K562 (cell line): ENCODE data around the gene WLS. TPM values are rescaled to one million over a fixed set of nuclear protein-coding genes. Genes with fewer than 3 reads are reported as not detected.

Experiments
- ATAC-seq: fragments of 200-7000 bp; cut with Tn5 transposase; 3 replicates; pipeline ENCODE4 v1.9.1; 2020; ENCODE audit warnings: moderate library complexity
- BruUV-seq: library from RNA; stranded (reverse); fragments of 400-500 nt; replicated peaks from 2 replicates; lab custom pipeline; 2021; lab: Mats Ljungman, UMichigan
- CTCF ChIA-PET: fragments of 300-600 bp; formaldehyde crosslinking; extraction: SDS; loops from one replicate; lab custom pipeline; 2021; ENCODE audit warnings: low intra/inter-chr PET ratio; lab: Yijun Ruan, JAX
- POLR2A ChIA-PET: fragments of 300-600, 350-650 bp; sonication (Branson Sonifier 250); formaldehyde crosslinking; extraction: SDS; loops from one replicate; lab custom pipeline; 2021; ENCODE audit warnings: antibody characterized with exemption, inconsistent platforms; lab: Yijun Ruan, JAX
- DNase-seq, 4 experiments: peaks; one replicate each; pipeline versions ENCODE4 v3.0.0 to v3.0.0-alpha.2; 2011 to 2018; ENCODE audit warnings: low spot score in 3 of 4, mixed read lengths in 3 of 4; ENCODE audit errors: extremely low read depth in 1 of 4
- FAIRE-seq: peaks from 2 replicates; lab custom pipeline; 2011; peaks lifted over from hg19 to GRCh38; lab: Jason Lieb, UNC
- H2AFZ ChIP-seq: 2 replicates; pipeline ENCODE4 v1.6.0; 2011; ENCODE audit warnings: low read depth, low read length, control low read depth, inconsistent platforms
- H3K27ac ChIP-seq: fragments of 200-600 bp; 3 replicates; pipeline ENCODE4 v1.8.0; 2011; ENCODE audit warnings: low read depth, mild to moderate bottlenecking, control low read depth, inconsistent platforms, low read length, moderate library complexity, mixed read lengths; ENCODE audit errors: extremely low read depth
- H3K27me3 ChIP-seq, 2 experiments: fragments of 300-600 bp in 1 of 2; 2 replicates in 1 of 2; 3 replicates in 1 of 2; pipeline versions ENCODE4 v1.6.0 to v1.8.0; 2011; ENCODE audit warnings: inconsistent platforms in 2 of 2, low read length in 2 of 2, mild to moderate bottlenecking in 1 of 2, mixed read lengths in 1 of 2, moderate library complexity in 1 of 2; ENCODE audit not compliant: control insufficient read depth in 2 of 2, insufficient read depth in 2 of 2
- H3K36me3 ChIP-seq: fragments of 300-600 bp; 3 replicates; pipeline ENCODE4 v1.8.0; 2011; ENCODE audit warnings: mild to moderate bottlenecking, low read length, inconsistent platforms; ENCODE audit not compliant: control insufficient read depth, insufficient read depth
- H3K4me1 ChIP-seq, 2 experiments: fragments of 200-600 bp in 1 of 2; replicated peaks in 1 of 2; 2 replicates in 1 of 2; 3 replicates in 1 of 2; pipeline versions ENCODE4 v1.5.1 to v1.8.0; 2011; ENCODE audit warnings: inconsistent platforms in 2 of 2, low read length in 2 of 2, mild to moderate bottlenecking in 1 of 2, mixed read lengths in 1 of 2, moderate library complexity in 1 of 2; ENCODE audit not compliant: control insufficient read depth in 2 of 2, insufficient read depth in 2 of 2
- H3K4me2 ChIP-seq: 2 replicates; pipeline ENCODE4 v1.6.1; 2011; ENCODE audit warnings: low read length, control low read depth, inconsistent platforms, mixed read lengths; ENCODE audit not compliant: insufficient read depth
- H3K4me3 ChIP-seq: fragments of 200-600 bp; sonication (generic), shearing (Covaris generic); 2 replicates; pipeline ENCODE4 v1.5.1; 2016; ENCODE audit warnings: control low read depth, inconsistent platforms
- H3K79me2 ChIP-seq: fragments of 200-600 bp; 3 replicates; pipeline ENCODE4 v1.8.0; 2011; ENCODE audit warnings: low read length, inconsistent platforms; ENCODE audit not compliant: control insufficient read depth, insufficient read depth
- H3K9ac ChIP-seq, 2 experiments: 2 replicates each; pipeline versions ENCODE4 v1.6.0 to v1.6.1; 2011; ENCODE audit warnings: low read depth in 2 of 2, low read length in 2 of 2, control low read depth in 1 of 2, inconsistent platforms in 1 of 2, mild to moderate bottlenecking in 1 of 2, mixed read lengths in 1 of 2; ENCODE audit not compliant: insufficient read depth in 1 of 2
- H3K9me1 ChIP-seq: one replicate; pipeline ENCODE4 v1.6.0; 2011; ENCODE audit warnings: inconsistent platforms, mild to moderate bottlenecking, low read length, moderate library complexity; ENCODE audit not compliant: control insufficient read depth, insufficient read depth
- H3K9me3 ChIP-seq: replicated peaks from 2 replicates; pipeline ENCODE4 v1.5.1; 2011; ENCODE audit warnings: low read depth, low read length, inconsistent platforms; ENCODE audit not compliant: control insufficient read depth, insufficient read depth
- H4K20me1 ChIP-seq: replicated peaks from 2 replicates; pipeline ENCODE4 v1.6.1; 2011; ENCODE audit warnings: low read length, inconsistent platforms, mixed read lengths; ENCODE audit not compliant: control insufficient read depth, insufficient read depth
- ADNP ChIP-seq: fragments of 200-800 bp; sonication (Bioruptor generic); IDR thresholded peaks from 2 replicates; pipeline ENCODE4 v1.6.1; 2016; ENCODE audit warnings: missing genetic modification characterization, missing compliant biosample characterization
- E2F4 ChIP-seq: sonication (generic); formaldehyde crosslinking; IDR thresholded peaks from 2 replicates; pipeline ENCODE4 v1.8.0; 2022; ENCODE audit warnings: mild to moderate bottlenecking, low read depth, missing genetic modification reagents
- LARP7 ChIP-seq: fragments of 450-650 bp; IDR thresholded peaks from 2 replicates; pipeline ENCODE4 v1.6.1; 2016
- NFE2 ChIP-seq: IDR thresholded peaks from 2 replicates; pipeline ENCODE4 v1.6.1; 2014; ENCODE audit warnings: antibody characterized with exemption, low read depth
- SMARCB1 ChIP-seq: IDR thresholded peaks from 2 replicates; pipeline ENCODE4 v1.6.1; 2011; ENCODE audit warnings: improper control_type of control experiment, low read depth; ENCODE audit not compliant: insufficient read length
- ZEB2 ChIP-seq: fragments of 450-650 bp; IDR thresholded peaks from 2 replicates; pipeline ENCODE4 v1.6.1; 2016
- ZNF655 ChIP-seq: fragments of 250-450 bp; sonication (Bioruptor Pico); IDR thresholded peaks from 2 replicates; pipeline ENCODE4 v1.5.0; 2021
- ZSCAN29 ChIP-seq: fragments of 450-650 bp; IDR thresholded peaks from 2 replicates; pipeline ENCODE4 v1.6.1; 2017
- WGBS: fragments of 100-300 bp; shearing (Covaris generic); methylation state at CpG from one replicate; pipeline ENCODE4 v1.1.6; 2016; ENCODE audit warnings: low coverage, mixed read lengths; ENCODE audit not compliant: insufficient coverage; ENCODE audit errors: missing lambda C conversion rate; 5-methylcytosine and 5-hydroxymethylcytosine counted together
- in situ Hi-C: fragments of 300-500 bp; cut with MboI; formaldehyde crosslinking; loops from 4 replicates; pipeline ENCODE4 v1.15.0; 2018; ENCODE audit warnings: inconsistent platforms, mixed read lengths
- intact Hi-C: fragments of 100-400 bp; cut with micrococcal nuclease; formaldehyde crosslinking; loops from 2 replicates; pipeline ENCODE4 v1.14.2; 2022
- polyA plus RNA-seq, 8 experiments: library from polyadenylated mRNA; depleted of rRNA in 4 of 8; stranded (reverse) in 5 of 8; unstranded in 3 of 8; fragments of >200 nt; fragmentation: Nextera tagmentation in 2 of 8; fragmentation: Illumina TruSeq in 1 of 8; extraction: Ambion mirVana in 2 of 8; extraction: Trizol in 1 of 8; gene quantifications; 2 replicates each; pipeline versions ENCODE4 v1.2.1 to v1.2.3, GENCODE V29; 2011 to 2014; ENCODE audit warnings: inconsistent platforms in 1 of 8, missing spikeins in 1 of 8
- total RNA-seq, 7 experiments: library from RNA; depleted of rRNA in 6 of 7; stranded (reverse); fragments of >200 nt in 6 of 7; fragmentation: Illumina TruSeq in 2 of 7; extraction: Trizol in 2 of 7; gene quantifications; 2 replicates each; pipeline versions ENCODE4 v1.2.1 to v1.2.3, GENCODE V29; 2011 to 2021; ENCODE audit warnings: low replicate concordance in 1 of 7

The WLS gene
- total and polyA plus RNA-seq, 9 of the 15 experiments (the other 6 are each of a cell fraction or from before 2014, with no cell fraction given), result 0.47 TPM; not detected in 8

DNA sequence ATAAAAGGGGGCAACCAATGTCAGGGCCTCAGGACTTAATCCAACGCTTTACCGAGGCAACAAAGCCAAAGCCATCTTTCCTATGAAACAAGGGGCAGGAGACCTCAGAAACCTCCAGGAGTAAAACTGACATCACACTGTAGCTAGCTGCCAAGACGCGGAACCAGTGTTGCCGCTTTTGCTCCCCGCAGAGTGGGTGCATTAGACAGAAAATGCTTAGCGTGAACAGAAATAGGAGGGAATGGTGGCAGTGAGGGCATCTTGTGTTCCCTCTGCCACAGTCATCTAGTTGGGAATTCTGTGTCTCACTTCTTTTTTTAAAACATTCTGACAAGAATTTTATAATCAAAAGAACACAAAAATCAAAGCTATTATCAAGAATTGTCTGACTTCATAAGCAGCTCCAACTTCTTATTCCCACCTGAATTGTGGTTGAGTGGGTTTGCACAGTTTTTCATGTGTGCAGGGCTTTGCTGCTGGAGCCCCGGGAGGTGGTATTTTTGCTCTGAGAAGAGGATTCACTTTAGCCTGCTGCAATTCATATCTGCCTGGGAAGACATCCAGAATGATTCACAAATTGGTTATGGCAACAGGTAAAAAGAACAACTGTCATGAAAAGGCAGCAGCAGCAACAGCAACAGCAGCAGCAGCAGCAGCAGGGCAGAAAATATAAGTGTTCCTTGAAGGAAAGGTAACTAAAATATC lies 99.7 kb downstream of the WLS start (continued):
- no peak for TF ChIP-seq ZNF655
- TF ChIP-seq LARP7, result no peak
- no peak for TF ChIP-seq ZEB2
- no peak for TF ChIP-seq ADNP (tag)
- TF ChIP-seq NFE2, result no peak
- TF ChIP-seq, all 486 proteins: peak for 0

- Histone ChIP-seq H3K9me3 (no peaks in the 10 kb centered on the region), H3K27ac (no peak overlapping the region), H3K9me1 (no peaks in the 10 kb centered on the region), H3K4me3 (no peak overlapping the region), H4K20me1 (no peaks in the 10 kb centered on the region), H3K4me1 (no peaks in the 10 kb centered on the region; a peak in 1 of 5 replicates), H3K79me2 (no peaks in the 10 kb centered on the region), H3K27me3 (peaks cover 0 to 21% of the 10 kb centered on the region in 2 experiments; a peak in 2 of 5 replicates), H3K9ac (no peak overlapping the region), H2AFZ (no peak overlapping the region), H3K4me2 (no peak overlapping the region), H3K36me3 (no peaks in the 10 kb centered on the region)
- intact Hi-C loops (no loop called here), in situ Hi-C loops (no loop called here)
- no peak for DNase-seq
- no peak for ATAC-seq
- FAIRE-seq, result no peak
- CTCF ChIA-PET, result interaction anchor here (0.6 kb wide), 1 partner anchor 14 kb away, joined by 3 read pairs; no protein-coding TSS in a partner anchor
- POLR2A ChIA-PET, result no interaction called here
- WGBS, result 6% methylated on average over 3 of the region's 3 CpGs
- TF ChIP-seq SMARCB1 (no peak), ZSCAN29 (no peak), E2F4 (CRISPR knock-in tag) (no peak)
- BruUV-seq, result no TSS peak
Observed at GRCh38 chr1:68131261-68131660, 101.1 kb downstream of the WLS start.
